ENCODE measurements around the gene PRXL2C.
"Not testable (repeated sequence)": the region's sequence is repeated elsewhere in the genome, so short reads cannot be mapped to it uniquely, and the experiment has no call there.

The PRXL2C gene

GRCh38 chr9:96619124-96619465, 36.0 kb downstream of the PRXL2C start:
- Histone ChIP-seq H3K27ac (0 out of 2 replicates have a peak overlapping the region, but pooled peaks have one; percentile 50), H3K4me3 (peak overlapping the region; percentile 82), H3K9ac (ENCODE audit: insufficient read length) (peak overlapping the region; percentile 81), H3K9me3 (ENCODE audit: low read depth, low read length) (no peaks in the 10 kb centered on the region), H3K36me3 (ENCODE audit: insufficient read depth, low read length) (no peaks in the 10 kb centered on the region)
- no peak for TF ChIP-seq FOXP2 (optimal IDR thresholded peaks at IDR 0.05; ENCODE audit: control extremely low read depth, extremely low read length, insufficient read depth)
- DNase-seq (ENCODE audit: low read depth, low spot score), result no peak

GRCh38 chr9:96618209-96619123, 36.7 kb downstream of the PRXL2C start:
- Histone ChIP-seq H3K4me3 (peak overlapping the region; percentile 82), H3K27ac (peak overlapping the region; percentile 50; the same call in 1 of the 2 replicates), H3K9ac (ENCODE audit: insufficient read length) (peak overlapping the region; percentile 81), H3K36me3 (ENCODE audit: insufficient read depth, low read length) (no peaks in the 10 kb centered on the region), H3K9me3 (ENCODE audit: low read depth, low read length) (no peaks in the 10 kb centered on the region)
- TF ChIP-seq EZH2 (IDR thresholded peaks at IDR 0.05), result no peak
- no peak for TF ChIP-seq POLR2AphosphoS5 (IDR thresholded peaks at IDR 0.05; ENCODE audit: borderline replicate concordance, low read depth, low read length)
- no peak for DNase-seq (ENCODE audit: low read depth, low spot score)

GRCh38 chr9:96617439-96618185, 37.5 kb downstream of the PRXL2C start:
- TF ChIP-seq EZH2 (IDR thresholded peaks at IDR 0.05) (no peak), POLR2AphosphoS5 (IDR thresholded peaks at IDR 0.05; ENCODE audit: borderline replicate concordance, low read depth, low read length) (no peak), FOXP2 (optimal IDR thresholded peaks at IDR 0.05; ENCODE audit: control extremely low read depth, extremely low read length, insufficient read depth) (no peak)
- H3K9me3 ChIP-seq (ENCODE audit: low read depth, low read length), result no peaks in the 10 kb centered on the region
- H3K9ac ChIP-seq (ENCODE audit: insufficient read length), result peak overlapping the region; percentile 81
- H3K4me3 ChIP-seq, result peak overlapping the region; percentile 82
- no peak for DNase-seq (ENCODE audit: low read depth, low spot score)
- peak overlapping the region; percentile 7; the same call in 1 of the 2 replicates for H3K27ac ChIP-seq
- no peaks in the 10 kb centered on the region for H3K36me3 ChIP-seq (ENCODE audit: insufficient read depth, low read length)

GRCh38 chr9:96616817-96617438, 38.2 kb downstream of the PRXL2C start:
- peak overlapping the region; percentile 82 for H3K4me3 ChIP-seq
- H3K36me3 ChIP-seq (ENCODE audit: insufficient read depth, low read length), result no peaks in the 10 kb centered on the region
- peak overlapping the region; percentile 7; the same call in 1 of the 2 replicates for H3K27ac ChIP-seq
- no peak for TF ChIP-seq FOXP2 (optimal IDR thresholded peaks at IDR 0.05; ENCODE audit: control extremely low read depth, extremely low read length, insufficient read depth)
- TF ChIP-seq EZH2 (IDR thresholded peaks at IDR 0.05), result no peak
- TF ChIP-seq POLR2AphosphoS5 (IDR thresholded peaks at IDR 0.05; ENCODE audit: borderline replicate concordance, low read depth, low read length), result no peak
- H3K9ac ChIP-seq (ENCODE audit: insufficient read length), result no peak overlapping the region
- no peak for DNase-seq (ENCODE audit: low read depth, low spot score)
- no peaks in the 10 kb centered on the region for H3K9me3 ChIP-seq (ENCODE audit: low read depth, low read length)

- Histone ChIP-seq H3K27ac (no peak overlapping the region; the same call in 1 of the 2 replicates), H3K9ac (ENCODE audit: insufficient read length) (no peak overlapping the region), H3K9me3 (ENCODE audit: low read depth, low read length) (no peaks in the 10 kb centered on the region), H3K4me3 (no peak overlapping the region), H3K36me3 (ENCODE audit: insufficient read depth, low read length) (no peaks in the 10 kb centered on the region)
- TF ChIP-seq POLR2AphosphoS5 (IDR thresholded peaks at IDR 0.05; ENCODE audit: borderline replicate concordance, low read depth, low read length), result no peak
- TF ChIP-seq EZH2 (IDR thresholded peaks at IDR 0.05), result no peak
- no peak for TF ChIP-seq FOXP2 (optimal IDR thresholded peaks at IDR 0.05; ENCODE audit: control extremely low read depth, extremely low read length, insufficient read depth)
- no peak for DNase-seq (ENCODE audit: low read depth, low spot score)
These were observed 39.7 kb downstream of the PRXL2C start for GRCh38 chr9:96615411-96615810.

GRCh38 chr9:96614664-96615063, 40.5 kb downstream of the PRXL2C start:
- H3K27ac ChIP-seq, result peak overlapping the region; percentile 58
- not testable (repeated sequence) for H3K36me3 ChIP-seq (ENCODE audit: insufficient read depth, low read length); H3K9me3 ChIP-seq (ENCODE audit: low read depth, low read length); H3K9ac ChIP-seq (ENCODE audit: insufficient read length); H3K4me3 ChIP-seq; DNase-seq (ENCODE audit: low read depth, low spot score)

GRCh38 chr9:96612966-96613589, 42.0 kb downstream of the PRXL2C start:
- Histone ChIP-seq H3K27ac (peak overlapping the region; percentile 58), H3K9ac (ENCODE audit: insufficient read length) (no peak overlapping the region), H3K9me3 (ENCODE audit: low read depth, low read length) (no peaks in the 10 kb centered on the region)

More at GRCh38 chr9:96612966-96613589, 42.0 kb downstream of the PRXL2C start:
- no peak for TF ChIP-seq FOXP2 (optimal IDR thresholded peaks at IDR 0.05; ENCODE audit: control extremely low read depth, extremely low read length, insufficient read depth)
- peak overlapping the region; percentile 75 for H3K4me3 ChIP-seq
- no peaks in the 10 kb centered on the region for H3K36me3 ChIP-seq (ENCODE audit: insufficient read depth, low read length)
- DNase-seq (ENCODE audit: low read depth, low spot score), result no peak

All from SK-N-MC (cell line).